Measurements from ENCODE around the gene UPF3A. TPM values are rescaled to one million over a fixed set of nuclear protein-coding genes. Genes with fewer than 3 reads are reported as not detected.

UPF3A gene
- total RNA-seq, 1 donor from 2014 or later: 13.7 TPM

- FAIRE-seq (no peak), DNase-seq (ENCODE audit: low read depth) (no peak)
- H3K36me3 ChIP-seq (ENCODE audit: control insufficient read depth, insufficient read depth, low read length): peaks cover 9% of the 10 kb centered on the region
- no peak overlapping the region for H3K4me3 ChIP-seq (ENCODE audit: low read depth, low read length)
- no peaks in the 10 kb centered on the region for H3K27me3 ChIP-seq (ENCODE audit: control insufficient read depth, insufficient read depth, low read length)
- TF ChIP-seq, protein P1, sequence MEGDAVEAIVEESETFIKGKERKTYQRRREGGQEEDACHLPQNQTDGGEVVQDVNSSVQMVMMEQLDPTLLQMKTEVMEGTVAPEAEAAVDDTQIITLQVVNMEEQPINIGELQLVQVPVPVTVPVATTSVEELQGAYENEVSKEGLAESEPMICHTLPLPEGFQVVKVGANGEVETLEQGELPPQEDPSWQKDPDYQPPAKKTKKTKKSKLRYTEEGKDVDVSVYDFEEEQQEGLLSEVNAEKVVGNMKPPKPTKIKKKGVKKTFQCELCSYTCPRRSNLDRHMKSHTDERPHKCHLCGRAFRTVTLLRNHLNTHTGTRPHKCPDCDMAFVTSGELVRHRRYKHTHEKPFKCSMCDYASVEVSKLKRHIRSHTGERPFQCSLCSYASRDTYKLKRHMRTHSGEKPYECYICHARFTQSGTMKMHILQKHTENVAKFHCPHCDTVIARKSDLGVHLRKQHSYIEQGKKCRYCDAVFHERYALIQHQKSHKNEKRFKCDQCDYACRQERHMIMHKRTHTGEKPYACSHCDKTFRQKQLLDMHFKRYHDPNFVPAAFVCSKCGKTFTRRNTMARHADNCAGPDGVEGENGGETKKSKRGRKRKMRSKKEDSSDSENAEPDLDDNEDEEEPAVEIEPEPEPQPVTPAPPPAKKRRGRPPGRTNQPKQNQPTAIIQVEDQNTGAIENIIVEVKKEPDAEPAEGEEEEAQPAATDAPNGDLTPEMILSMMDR (IDR thresholded peaks at IDR 0.05; ENCODE audit: insufficient read depth, low read length, severe bottlenecking): no peak
Observed at GRCh38 chr13:114266241-114266640, 15.2 kb upstream of the UPF3A start.

DNA sequence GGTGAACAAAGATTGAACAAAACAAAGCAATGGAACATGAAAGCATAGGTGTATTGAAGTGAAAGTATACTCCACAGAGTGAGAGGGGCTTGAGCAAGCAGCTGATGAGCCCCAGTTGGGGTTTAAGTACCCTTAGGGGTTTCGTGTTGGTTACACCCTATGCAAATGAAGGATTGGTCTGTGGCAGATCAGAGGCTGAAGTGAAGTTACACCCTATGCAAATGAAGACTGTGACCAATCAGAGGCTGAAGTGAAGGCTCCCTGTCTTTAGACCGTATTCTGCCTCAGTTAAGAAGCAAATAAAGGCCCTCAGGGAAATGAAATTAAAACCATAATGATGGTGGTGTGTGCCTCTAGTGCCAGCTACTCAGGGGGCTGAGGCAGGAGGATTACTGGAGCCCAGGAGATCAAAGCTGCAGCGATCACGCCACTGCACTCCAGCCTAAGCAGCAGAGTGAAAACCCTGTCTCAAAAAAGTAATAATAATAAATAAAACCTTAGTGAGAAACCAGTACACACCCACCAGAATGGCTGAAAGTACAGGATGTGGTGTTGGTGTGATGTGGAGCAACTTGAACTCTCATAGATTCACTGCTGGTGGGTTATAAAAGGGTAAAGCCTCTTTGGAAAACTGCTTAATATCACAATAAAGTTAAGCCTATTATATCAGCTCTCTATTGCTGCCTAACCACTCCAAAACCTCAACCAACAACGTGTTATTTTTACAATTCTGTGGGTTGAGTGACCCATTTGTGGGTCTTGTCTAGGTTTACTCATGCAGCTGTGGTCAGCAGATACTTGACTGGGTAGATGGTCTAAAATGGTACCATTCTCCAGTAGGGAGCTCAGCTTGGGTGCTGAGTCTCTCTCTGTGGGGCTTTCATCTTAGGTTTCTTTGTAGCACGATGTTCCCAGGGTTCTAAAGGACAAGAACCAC is 12.8 kb upstream of the UPF3A start:
- H3K4me3 ChIP-seq (ENCODE audit: low read depth, low read length): no peak overlapping the region
- TF ChIP-seq, protein P1 (IDR thresholded peaks at IDR 0.05; ENCODE audit: insufficient read depth, low read length, severe bottlenecking): no peak
- H3K36me3 ChIP-seq (ENCODE audit: control insufficient read depth, insufficient read depth, low read length): peaks cover 12% of the 10 kb centered on the region
- DNase-seq (ENCODE audit: low read depth) (no peak), FAIRE-seq (no peak)
- no peaks in the 10 kb centered on the region for H3K27me3 ChIP-seq (ENCODE audit: control insufficient read depth, insufficient read depth, low read length)

DNA sequence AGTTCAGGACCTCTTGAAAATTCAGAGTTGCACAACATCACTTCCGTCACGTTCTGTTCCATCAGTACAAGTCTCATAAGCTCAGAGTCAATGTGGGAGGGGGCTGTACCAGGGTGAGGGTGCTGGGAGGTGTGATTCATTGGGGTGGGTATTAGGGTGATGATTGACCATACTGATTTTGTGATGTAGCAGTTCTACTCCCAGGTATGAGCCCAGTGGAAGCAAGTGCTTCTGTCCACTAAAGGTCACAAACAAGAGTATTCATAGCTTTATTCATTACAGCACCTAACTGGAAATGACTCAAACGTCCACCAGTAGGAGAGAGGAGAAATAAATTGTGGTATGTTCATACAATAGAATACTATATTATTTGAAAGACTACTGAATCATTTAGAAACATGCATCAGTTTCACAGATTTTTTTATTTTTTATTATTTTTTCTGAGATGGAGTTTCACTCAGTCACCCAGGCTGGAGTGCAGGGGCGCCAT is 12.1 kb upstream of the UPF3A start:
- peak; percentile 68 for FAIRE-seq
- H3K4me3 ChIP-seq (ENCODE audit: low read depth, low read length): no peak overlapping the region
- no peaks in the 10 kb centered on the region for H3K27me3 ChIP-seq (ENCODE audit: control insufficient read depth, insufficient read depth, low read length)
- peaks cover 11% of the 10 kb centered on the region for H3K36me3 ChIP-seq (ENCODE audit: control insufficient read depth, insufficient read depth, low read length)
- TF ChIP-seq, protein P1 (IDR thresholded peaks at IDR 0.05; ENCODE audit: insufficient read depth, low read length, severe bottlenecking): no peak
- no peak for DNase-seq (ENCODE audit: low read depth)

DNA sequence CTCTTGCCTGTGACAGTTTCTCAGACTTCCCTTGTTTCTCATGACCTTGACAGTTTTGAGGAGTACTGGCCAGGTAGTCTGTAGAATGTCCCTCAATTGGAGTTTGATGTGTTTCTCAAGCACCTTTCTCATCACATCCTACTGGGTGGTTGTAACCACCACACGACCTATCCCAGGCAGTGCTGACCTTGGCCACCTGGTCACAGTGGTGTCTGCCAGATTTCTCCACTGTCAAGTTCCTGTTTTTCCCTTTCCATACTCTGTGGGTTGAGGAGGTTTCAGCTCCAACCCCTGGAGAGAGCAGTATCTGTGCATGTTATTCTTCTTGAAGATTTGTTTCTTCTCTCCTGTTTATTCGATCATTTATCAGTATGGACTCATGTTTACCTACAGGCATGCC is 8.4 kb upstream of the UPF3A start:
- TF ChIP-seq, protein P1 (IDR thresholded peaks at IDR 0.05; ENCODE audit: insufficient read depth, low read length, severe bottlenecking): no peak
- FAIRE-seq: no peak
- Histone ChIP-seq H3K36me3 (ENCODE audit: control insufficient read depth, insufficient read depth, low read length) (peaks cover 13% of the 10 kb centered on the region), H3K27me3 (ENCODE audit: control insufficient read depth, insufficient read depth, low read length) (no peaks in the 10 kb centered on the region), H3K4me3 (ENCODE audit: low read depth, low read length) (no peak overlapping the region)
- DNase-seq (ENCODE audit: low read depth): no peak

GRCh38 chr13:114275304-114275703 is 6.1 kb upstream of the UPF3A start:
- Histone ChIP-seq H3K27me3 (ENCODE audit: control insufficient read depth, insufficient read depth, low read length) (no peaks in the 10 kb centered on the region), H3K36me3 (ENCODE audit: control insufficient read depth, insufficient read depth, low read length) (peaks cover 11% of the 10 kb centered on the region), H3K4me3 (ENCODE audit: low read depth, low read length) (no peak overlapping the region)
- FAIRE-seq (no peak), DNase-seq (ENCODE audit: low read depth) (no peak)
- TF ChIP-seq, protein P1 (IDR thresholded peaks at IDR 0.05; ENCODE audit: insufficient read depth, low read length, severe bottlenecking): no peak
